Prostate gland (tissue), 2 donors: Measurements from ENCODE around the gene ADAMTS17.

Source experiments
- CTCF ChIP-seq, 4 experiments: fragments of 200-600 bp in 2 of 4; fragments of 450-650 bp in 2 of 4; sonication (generic) in 2 of 4; IDR thresholded peaks; 1 replicate in 3 of 4; 2 replicates in 1 of 4; pipeline ENCODE4 v1.5.1; 2016 to 2019; ENCODE audit warnings: antibody characterized with exemption in 4 of 4, mild to moderate bottlenecking in 2 of 4, moderate library complexity in 2 of 4
- POLR2A ChIP-seq: fragments of 450-650 bp; IDR thresholded peaks from one replicate; pipeline ENCODE4 v1.6.1; 2016; ENCODE audit warnings: antibody characterized with exemption, mild to moderate bottlenecking

- no peak for TF ChIP-seq POLR2A
- TF ChIP-seq CTCF (IDR thresholded peaks at IDR 0.05) = no peak
These were observed 248.3 kb downstream of the ADAMTS17 start for GRCh38 chr15:100093211-100094126.
